Omental fat pad (tissue), 4 donors: ENCODE measurements around the gene XPR1. TPM values are rescaled to one million over a fixed set of nuclear protein-coding genes. Genes with fewer than 3 reads are reported as not detected.

Experiments
- ATAC-seq: fragments of 150-250 bp; one replicate; pipeline ENCODE4 v1.9.1; 2016; ENCODE audit warnings: mild to moderate bottlenecking, moderate library complexity; ENCODE audit not compliant: low FRiP score
- DNase-seq: peaks from one replicate; pipeline ENCODE4 v3.0.0-alpha.2; 2019; ENCODE audit warnings: low spot score
- total RNA-seq, 4 donors: library from RNA; depleted of rRNA; stranded (reverse); fragments of >200 nt; gene quantifications; one replicate each; pipeline ENCODE4 v1.1.0, GENCODE V29; 2016
- TF ChIP-seq, protein P1 (sequence below), 3 donors: fragments of 450-650 bp; IDR thresholded peaks; one replicate each; pipeline ENCODE4 v1.5.1; 2016 to 2017; ENCODE audit warnings: antibody characterized with exemption in 3 of 3, mild to moderate bottlenecking in 3 of 3, moderate library complexity in 2 of 3

The XPR1 gene
- total RNA-seq, 4 donors from 2014 or later, result 18.2 to 24.7 (median 20.0) TPM

DNA sequence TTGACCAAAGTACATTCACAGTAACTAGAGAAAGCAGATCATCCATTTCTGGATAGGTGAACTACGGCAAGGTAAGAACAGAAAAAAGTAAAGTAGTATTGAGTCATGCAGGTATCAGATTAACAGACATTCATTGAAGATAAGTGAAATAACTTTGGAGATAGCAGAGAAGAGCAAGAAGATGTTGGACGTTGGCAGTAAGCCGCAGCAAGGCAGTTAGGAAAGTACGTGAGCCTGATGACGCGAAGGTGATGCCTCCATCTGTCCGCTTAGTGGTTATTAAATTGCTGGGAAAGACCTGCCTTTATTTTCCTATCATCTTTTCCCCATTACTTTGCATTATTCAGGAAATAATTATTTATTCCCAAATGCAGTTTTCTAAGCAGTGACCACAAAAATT is 256.0 kb downstream of the XPR1 start:
- ATAC-seq (no peak), DNase-seq (no peak)
- TF ChIP-seq, protein P1, sequence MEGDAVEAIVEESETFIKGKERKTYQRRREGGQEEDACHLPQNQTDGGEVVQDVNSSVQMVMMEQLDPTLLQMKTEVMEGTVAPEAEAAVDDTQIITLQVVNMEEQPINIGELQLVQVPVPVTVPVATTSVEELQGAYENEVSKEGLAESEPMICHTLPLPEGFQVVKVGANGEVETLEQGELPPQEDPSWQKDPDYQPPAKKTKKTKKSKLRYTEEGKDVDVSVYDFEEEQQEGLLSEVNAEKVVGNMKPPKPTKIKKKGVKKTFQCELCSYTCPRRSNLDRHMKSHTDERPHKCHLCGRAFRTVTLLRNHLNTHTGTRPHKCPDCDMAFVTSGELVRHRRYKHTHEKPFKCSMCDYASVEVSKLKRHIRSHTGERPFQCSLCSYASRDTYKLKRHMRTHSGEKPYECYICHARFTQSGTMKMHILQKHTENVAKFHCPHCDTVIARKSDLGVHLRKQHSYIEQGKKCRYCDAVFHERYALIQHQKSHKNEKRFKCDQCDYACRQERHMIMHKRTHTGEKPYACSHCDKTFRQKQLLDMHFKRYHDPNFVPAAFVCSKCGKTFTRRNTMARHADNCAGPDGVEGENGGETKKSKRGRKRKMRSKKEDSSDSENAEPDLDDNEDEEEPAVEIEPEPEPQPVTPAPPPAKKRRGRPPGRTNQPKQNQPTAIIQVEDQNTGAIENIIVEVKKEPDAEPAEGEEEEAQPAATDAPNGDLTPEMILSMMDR (IDR thresholded peaks at IDR 0.05), result no peak

DNA sequence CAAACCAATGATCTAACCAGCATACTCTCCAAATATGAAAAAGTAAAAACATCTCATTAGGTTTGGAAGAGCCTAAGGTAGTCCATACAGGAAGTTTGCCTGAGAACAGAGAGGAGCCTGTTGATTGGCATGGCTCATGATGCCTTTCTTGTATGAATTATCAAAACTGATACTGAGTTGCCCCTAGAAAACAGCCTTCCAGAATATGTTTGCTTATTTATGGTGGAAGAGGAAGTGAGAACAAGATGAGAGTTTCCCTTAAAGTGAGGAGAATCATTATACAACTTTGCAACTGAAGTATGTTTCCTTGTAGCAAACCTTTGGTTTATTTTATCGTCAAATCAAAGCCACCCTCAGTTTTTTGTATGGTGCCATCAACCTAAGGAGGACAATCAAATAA is 257.0 kb downstream of the XPR1 start:
- ATAC-seq, result no peak
- TF ChIP-seq, protein P1 (IDR thresholded peaks at IDR 0.05), result no peak
- no peak for DNase-seq

DNA sequence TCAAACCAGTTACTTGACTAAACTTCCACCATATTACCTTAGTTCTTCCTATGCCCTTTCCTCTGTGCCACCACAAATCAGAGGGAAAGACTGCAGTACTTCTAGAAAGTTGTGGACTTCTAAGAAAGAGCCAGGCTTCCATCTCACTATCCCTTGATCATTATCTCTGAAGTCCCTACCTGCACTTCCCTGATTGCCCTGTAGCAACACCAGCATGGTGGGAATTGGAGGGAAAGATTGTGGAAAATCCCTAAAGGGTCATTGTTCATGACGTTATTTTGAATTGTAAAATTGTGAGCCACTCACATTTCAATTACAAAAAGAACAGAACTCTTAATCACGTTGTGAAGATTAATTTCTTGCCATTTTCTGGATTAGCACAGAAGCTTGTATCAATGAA is 257.5 kb downstream of the XPR1 start:
- ATAC-seq (no peak), DNase-seq (no peak)
- TF ChIP-seq, protein P1 (IDR thresholded peaks at IDR 0.05), result no peak

DNA sequence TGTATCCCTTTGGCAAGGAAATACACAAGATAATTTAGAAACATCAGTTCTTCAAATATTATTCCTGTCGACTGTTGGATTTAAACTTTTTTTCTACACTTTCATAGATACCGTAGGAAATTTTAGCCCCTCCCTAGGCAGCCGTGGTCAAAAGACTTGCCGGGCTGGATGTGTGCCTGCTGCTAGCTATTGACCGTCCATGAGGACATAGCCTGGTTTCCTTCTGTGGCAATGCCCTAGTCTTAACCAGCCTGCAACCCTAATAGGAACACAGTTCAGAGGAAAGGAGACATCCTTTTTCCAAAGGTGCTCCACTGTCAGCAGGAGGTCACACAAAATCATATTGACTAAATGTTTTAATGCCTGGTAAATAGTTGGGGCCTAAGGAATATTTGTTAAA is 260.4 kb downstream of the XPR1 start:
- DNase-seq (no peak), ATAC-seq (no peak)
- TF ChIP-seq, protein P1 (IDR thresholded peaks at IDR 0.05), result no peak

DNA sequence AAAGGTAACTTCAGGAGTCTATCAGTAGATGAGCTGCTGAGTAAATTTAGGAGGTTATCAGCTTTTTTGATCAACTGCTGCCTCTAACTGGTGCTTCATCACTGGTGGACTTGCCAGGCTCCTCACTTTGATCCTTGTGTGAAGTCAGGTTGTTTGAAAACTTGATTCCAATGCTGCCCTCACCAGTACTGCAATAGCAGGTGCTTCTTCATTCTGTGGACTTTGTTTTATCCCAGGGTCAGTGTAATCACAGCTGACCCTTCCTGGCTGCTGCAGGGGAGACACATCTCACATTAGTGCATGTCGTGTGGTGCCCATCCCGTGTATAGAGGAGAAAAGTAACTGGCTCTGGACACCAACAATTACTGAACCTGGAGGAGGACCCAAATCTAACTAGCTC is 260.9 kb downstream of the XPR1 start:
- TF ChIP-seq, protein P1 (IDR thresholded peaks at IDR 0.05), result no peak
- ATAC-seq, result no peak
- no peak for DNase-seq

DNA sequence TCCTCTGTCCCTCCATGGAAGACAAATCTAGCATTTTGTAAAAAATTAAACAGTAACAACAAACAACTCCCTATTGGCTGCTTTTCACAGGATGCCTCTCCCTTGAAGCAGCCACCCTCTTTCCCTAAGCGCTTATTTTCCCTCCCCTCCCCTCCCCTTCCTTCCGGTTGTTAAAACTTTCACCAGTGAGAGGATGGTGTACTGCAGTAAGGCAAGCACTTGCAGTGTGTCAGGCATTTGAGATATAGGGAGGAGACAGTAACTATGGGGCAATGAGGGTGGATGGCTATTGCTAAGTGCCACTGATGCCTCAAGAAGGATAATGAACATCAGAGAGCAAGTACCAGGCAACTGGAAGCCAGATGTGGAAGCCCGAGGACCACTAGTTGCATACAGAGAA is 261.8 kb downstream of the XPR1 start:
- TF ChIP-seq, protein P1 (IDR thresholded peaks at IDR 0.05), result no peak
- ATAC-seq, result no peak
- no peak for DNase-seq

DNA sequence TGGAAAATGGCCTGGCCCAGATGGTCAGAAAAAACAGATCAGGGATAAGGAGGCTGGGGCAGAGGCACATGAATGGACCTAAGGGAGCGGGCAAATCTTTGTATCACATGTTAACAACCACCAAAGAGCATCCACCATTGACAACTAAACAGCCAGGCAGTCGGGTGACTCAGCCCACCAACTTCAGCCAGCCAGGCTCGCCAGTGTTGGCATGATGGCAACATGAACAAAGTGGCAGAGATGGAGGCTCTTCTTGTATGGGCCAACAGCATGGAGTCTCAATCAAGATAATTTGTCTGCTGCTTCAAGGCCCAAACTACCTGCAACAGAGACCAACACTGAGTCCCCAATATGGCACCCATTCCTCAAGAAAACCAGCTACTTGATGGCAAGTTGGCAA is 264.3 kb downstream of the XPR1 start:
- TF ChIP-seq, protein P1 (IDR thresholded peaks at IDR 0.05), result no peak
- ATAC-seq (no peak), DNase-seq (no peak)
